ENCODE data around the gene RPL29. TPM values are rescaled to one million over a fixed set of nuclear protein-coding genes. Genes with fewer than 3 reads are reported as not detected.

Gene RPL29
- total RNA-seq, 4 donors from 2014 or later: 1,093 to 1,919 (median 1,775) TPM

DNA sequence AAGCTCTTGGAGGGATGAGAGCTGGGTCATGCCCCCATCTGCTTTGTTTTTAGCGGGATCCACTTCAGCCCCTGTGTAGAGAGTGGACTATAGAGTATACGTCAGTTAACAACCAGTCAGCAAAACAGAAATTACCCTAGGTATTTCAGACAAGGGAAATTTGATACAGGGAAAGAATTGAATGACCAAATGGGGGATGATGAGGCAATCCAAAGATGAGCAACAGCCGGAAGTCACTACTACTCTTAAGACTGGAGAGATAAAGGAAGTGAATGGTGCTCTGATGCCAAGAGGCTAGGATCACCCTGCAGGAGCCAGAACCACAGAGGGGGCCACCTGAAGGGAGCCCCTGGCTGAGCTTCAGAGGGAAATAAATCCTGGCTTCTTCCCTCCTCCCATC is 42.2 kb downstream of the RPL29 start:
- TF ChIP-seq, protein P1, sequence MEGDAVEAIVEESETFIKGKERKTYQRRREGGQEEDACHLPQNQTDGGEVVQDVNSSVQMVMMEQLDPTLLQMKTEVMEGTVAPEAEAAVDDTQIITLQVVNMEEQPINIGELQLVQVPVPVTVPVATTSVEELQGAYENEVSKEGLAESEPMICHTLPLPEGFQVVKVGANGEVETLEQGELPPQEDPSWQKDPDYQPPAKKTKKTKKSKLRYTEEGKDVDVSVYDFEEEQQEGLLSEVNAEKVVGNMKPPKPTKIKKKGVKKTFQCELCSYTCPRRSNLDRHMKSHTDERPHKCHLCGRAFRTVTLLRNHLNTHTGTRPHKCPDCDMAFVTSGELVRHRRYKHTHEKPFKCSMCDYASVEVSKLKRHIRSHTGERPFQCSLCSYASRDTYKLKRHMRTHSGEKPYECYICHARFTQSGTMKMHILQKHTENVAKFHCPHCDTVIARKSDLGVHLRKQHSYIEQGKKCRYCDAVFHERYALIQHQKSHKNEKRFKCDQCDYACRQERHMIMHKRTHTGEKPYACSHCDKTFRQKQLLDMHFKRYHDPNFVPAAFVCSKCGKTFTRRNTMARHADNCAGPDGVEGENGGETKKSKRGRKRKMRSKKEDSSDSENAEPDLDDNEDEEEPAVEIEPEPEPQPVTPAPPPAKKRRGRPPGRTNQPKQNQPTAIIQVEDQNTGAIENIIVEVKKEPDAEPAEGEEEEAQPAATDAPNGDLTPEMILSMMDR (IDR thresholded peaks at IDR 0.05; ENCODE audit: low read depth): no peak

DNA sequence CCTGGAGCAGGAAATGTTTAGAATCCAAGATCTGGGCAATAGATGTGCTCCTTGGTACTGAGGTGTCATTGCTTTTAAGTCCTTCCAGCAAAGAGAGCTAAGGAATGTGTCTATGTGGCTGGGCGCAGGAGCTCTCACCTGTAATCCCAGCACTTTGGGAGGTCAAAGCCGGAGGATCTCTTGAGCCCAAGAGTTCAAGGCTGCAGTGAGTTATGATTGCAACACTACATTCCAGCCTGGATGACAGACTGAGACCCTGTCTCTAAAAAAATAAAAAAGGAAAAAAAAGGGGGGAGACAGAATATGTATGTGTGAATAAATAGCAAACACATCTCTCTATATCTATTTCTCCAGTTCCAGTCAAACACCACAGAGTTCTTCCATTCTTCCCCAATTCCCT is 44.8 kb downstream of the RPL29 start:
- TF ChIP-seq, protein P1 (IDR thresholded peaks at IDR 0.05; ENCODE audit: low read depth): no peak

DNA sequence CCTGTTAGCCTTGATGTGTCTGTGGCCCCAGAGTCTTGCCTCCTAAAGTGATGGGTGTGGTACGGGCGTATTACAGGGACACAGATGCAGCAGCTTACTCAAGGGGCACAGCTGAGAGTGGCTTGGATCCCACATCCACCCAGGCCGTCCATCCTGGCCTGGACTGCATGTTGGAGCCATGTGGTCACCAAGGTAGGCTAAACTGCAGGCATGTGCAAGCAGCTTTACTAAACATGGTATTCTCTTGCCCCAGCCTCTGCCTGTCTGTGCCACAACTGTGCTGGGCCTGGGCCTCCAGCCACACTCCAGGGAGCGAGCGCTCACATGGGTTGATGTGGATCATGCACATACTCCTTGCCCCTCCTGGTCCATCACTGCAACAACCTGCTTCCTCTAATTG is 46.6 kb downstream of the RPL29 start:
- TF ChIP-seq, protein P1 (IDR thresholded peaks at IDR 0.05; ENCODE audit: low read depth): no peak

DNA sequence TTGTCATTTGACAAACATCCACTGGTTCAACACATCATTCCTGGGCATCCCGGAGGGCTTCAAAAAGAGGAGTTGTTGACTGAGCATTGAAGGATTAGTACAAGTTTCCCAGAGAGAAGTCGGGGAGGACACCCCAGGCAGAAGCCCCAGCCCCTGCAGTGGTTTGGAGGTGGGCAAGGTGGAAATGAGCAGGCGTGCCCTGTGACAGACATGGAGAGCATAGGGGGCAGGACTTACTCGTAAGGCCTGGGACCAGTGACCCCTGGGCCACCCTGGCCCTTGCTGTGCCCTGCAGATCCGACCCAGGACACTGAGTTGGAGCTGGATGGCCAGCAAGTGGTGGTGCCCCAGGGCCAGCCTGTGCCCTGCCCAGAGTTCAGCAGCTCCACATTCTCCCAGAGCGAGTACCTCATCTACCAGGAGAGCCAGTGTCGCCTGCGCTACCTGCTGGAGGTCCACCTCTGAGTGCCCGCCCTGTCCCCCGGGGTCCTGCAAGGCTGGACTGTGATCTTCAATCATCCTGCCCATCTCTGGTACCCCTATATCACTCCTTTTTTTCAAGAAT is 47.6 kb downstream of the RPL29 start:
- TF ChIP-seq, protein P1 (IDR thresholded peaks at IDR 0.05; ENCODE audit: low read depth): no peak

DNA sequence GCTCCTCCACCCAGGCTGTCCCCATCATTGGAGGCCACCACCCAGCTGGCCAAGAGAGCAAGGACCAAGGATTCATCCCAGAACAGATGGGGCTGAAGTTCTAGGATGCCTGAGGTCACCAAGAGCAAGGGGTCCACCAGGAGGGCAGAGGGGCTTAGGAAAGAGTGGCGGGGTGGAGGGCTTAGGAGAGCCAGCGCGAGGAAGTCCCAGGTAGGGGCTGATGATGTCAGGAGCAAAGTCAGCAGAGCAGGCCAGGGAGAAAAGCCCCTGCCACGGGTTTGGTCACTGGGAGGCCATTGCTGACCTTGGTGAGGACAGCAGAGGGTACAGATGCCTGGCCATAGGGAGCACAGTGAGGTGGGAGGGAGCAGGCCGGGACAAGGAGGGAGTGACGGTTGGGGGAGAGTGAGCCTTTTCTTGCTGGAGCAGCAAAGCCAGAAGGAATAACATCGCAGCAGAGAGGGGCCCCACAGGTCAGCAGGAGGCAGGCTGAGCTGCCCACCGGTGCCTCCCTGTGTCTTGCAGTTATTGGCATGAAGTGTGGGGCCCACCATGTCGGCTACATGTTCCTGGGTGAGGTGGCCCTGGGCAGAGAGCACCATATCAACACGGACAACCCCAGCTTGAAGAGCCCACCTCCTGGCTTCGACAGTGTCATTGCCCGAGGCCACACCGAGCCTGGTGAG is 48.3 kb downstream of the RPL29 start:
- TF ChIP-seq, protein P1 (IDR thresholded peaks at IDR 0.05; ENCODE audit: low read depth): no peak

DNA sequence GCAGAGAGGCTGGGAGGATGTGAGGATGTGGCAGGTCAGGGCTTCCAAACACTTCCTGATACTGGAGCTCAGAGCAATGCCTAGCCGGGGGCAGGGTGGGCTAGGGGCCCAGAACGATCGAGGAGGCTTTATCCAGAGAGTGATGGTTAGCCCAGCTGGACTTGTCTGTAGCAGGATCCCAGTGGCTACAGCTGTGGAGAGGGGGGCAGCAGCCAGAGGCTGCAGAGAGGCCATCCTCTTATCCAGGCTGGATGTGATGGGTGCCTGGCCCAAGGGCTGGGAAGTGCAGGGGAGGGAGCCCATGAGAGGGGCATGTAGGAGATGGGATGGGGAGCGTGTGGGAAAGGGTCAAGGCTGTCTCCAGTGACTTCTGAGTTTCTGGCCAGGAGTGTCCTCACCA is 48.9 kb downstream of the RPL29 start:
- TF ChIP-seq, protein P1 (IDR thresholded peaks at IDR 0.05; ENCODE audit: low read depth): no peak

DNA sequence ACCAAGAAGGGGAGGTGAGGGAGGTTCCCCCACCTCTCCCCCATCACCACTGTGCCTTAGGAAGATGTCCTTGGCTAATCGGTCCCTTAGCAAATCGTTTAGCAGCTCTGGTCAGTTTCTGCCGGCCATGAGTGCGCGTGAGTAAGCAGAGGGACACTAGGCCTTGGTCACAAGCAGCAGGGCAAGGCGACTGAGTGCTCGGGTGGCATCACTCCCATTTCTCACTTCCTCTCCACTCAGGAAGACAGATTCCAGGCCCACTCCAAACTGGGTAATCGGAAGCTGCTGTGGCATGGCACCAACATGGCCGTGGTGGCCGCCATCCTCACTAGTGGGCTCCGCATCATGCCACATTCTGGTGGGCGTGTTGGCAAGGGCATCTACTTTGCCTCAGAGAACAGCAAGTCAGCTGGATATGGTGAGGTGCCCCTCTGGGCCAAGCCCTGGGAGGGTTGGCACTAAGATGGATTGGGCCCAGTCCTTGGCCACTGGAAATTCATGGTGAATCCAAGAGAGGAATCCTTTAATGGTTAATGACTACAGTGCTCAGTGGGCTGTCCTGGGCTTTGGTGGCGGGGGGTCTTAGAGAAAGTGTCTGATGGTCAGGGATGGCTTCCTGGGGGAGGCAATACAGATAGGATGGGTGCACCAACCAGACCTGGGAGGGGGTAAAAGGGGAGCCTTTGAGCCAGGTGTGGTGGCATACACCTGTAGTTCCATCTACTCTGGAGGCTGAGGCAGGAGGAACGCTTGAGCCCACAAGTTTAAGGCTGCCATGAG is 49.6 kb downstream of the RPL29 start:
- TF ChIP-seq, protein P1 (IDR thresholded peaks at IDR 0.05; ENCODE audit: low read depth): no peak
